Osteoblast (primary cell): ENCODE measurements around the gene PRDM5. TPM values are rescaled to one million over a fixed set of nuclear protein-coding genes. Genes with fewer than 3 reads are reported as not detected.

Experiments used
- DNase-seq: peaks from one replicate; pipeline ENCODE4 v3.0.0; 2011; ENCODE audit warnings: low spot score, mixed read lengths; ENCODE audit not compliant: insufficient read length; ENCODE audit errors: missing footprints
- H2AFZ ChIP-seq: 2 replicates; pipeline ENCODE4 v1.6.0; 2011; ENCODE audit warnings: mild to moderate bottlenecking, low read length
- H3K27ac ChIP-seq: 2 replicates; pipeline ENCODE4 v1.5.1; 2011; ENCODE audit warnings: mild to moderate bottlenecking, low read depth, low read length, moderate library complexity
- H3K27me3 ChIP-seq: 2 replicates; pipeline ENCODE4 v1.6.0; 2012; ENCODE audit warnings: mild to moderate bottlenecking, control low read depth, inconsistent platforms, low read length, moderate library complexity; ENCODE audit not compliant: insufficient read depth
- H3K36me3 ChIP-seq: 2 replicates; pipeline ENCODE4 v1.5.1; 2011; ENCODE audit warnings: mild to moderate bottlenecking, low read length, control low read depth, moderate library complexity; ENCODE audit not compliant: insufficient read depth
- H3K4me1 ChIP-seq: 2 replicates; pipeline ENCODE4 v1.5.1; 2011; ENCODE audit warnings: mild to moderate bottlenecking, low read length, control low read depth, moderate library complexity; ENCODE audit not compliant: insufficient read depth
- H3K4me2 ChIP-seq: 2 replicates; pipeline ENCODE4 v1.6.0; 2011; ENCODE audit warnings: mild to moderate bottlenecking, low read length; ENCODE audit not compliant: insufficient read depth
- H3K4me3 ChIP-seq: fragments of 200-600 bp; sonication (generic); 3 replicates; pipeline ENCODE4 v1.5.1; 2012; ENCODE audit warnings: mild to moderate bottlenecking, low read length, inconsistent platforms; ENCODE audit not compliant: insufficient read depth
- H3K79me2 ChIP-seq: 2 replicates; pipeline ENCODE4 v1.6.0; 2012; ENCODE audit warnings: mild to moderate bottlenecking, low read length, control low read depth, inconsistent platforms; ENCODE audit not compliant: insufficient read depth
- H3K9me3 ChIP-seq: 2 replicates; pipeline ENCODE4 v1.5.1; 2011; ENCODE audit warnings: low read depth, low read length, control low read depth
- H4K20me1 ChIP-seq: 2 replicates; pipeline ENCODE4 v1.6.0; 2012; ENCODE audit warnings: mild to moderate bottlenecking, low read length, control low read depth; ENCODE audit not compliant: insufficient read depth
- CTCF ChIP-seq: IDR thresholded peaks from 2 replicates; pipeline ENCODE4 v1.5.1; 2011; ENCODE audit warnings: mild to moderate bottlenecking, low read depth, low read length, moderate library complexity; ENCODE audit errors: extremely low read depth
- total RNA-seq: library from RNA; depleted of rRNA; stranded (reverse); fragments of >200 nt; gene quantifications from 2 replicates; pipeline ENCODE4 v1.2.3, GENCODE V29; 2012

Gene PRDM5
- total RNA-seq, 1 donor, result 39.4 TPM

- H3K4me3 ChIP-seq, result no peak overlapping the region
- H4K20me1 ChIP-seq, result no peaks in the 10 kb centered on the region
- peak; percentile 45 for DNase-seq
- H3K27ac ChIP-seq, result peak overlapping the region; percentile 30
- H3K79me2 ChIP-seq, result no peaks in the 10 kb centered on the region
- TF ChIP-seq CTCF, result no peak
- H2AFZ ChIP-seq, result no peak overlapping the region
- H3K9me3 ChIP-seq, result no peaks in the 10 kb centered on the region
- H3K27me3 ChIP-seq, result no peaks in the 10 kb centered on the region
- no peaks in the 10 kb centered on the region for H3K36me3 ChIP-seq
- peaks cover 20% of the 10 kb centered on the region for H3K4me1 ChIP-seq
- H3K4me2 ChIP-seq, result peak overlapping the region; percentile 26
Observed at GRCh38 chr4:120841580-120841979, 80.9 kb downstream of the PRDM5 start.

- TF ChIP-seq CTCF, result no peak
- Histone ChIP-seq H4K20me1 (no peaks in the 10 kb centered on the region), H3K4me1 (peaks cover 20% of the 10 kb centered on the region), H3K4me3 (no peak overlapping the region), H2AFZ (no peak overlapping the region), H3K27me3 (no peaks in the 10 kb centered on the region), H3K4me2 (no peak overlapping the region), H3K79me2 (no peaks in the 10 kb centered on the region), H3K27ac (no peak overlapping the region), H3K9me3 (no peaks in the 10 kb centered on the region), H3K36me3 (no peaks in the 10 kb centered on the region)
- DNase-seq, result no peak
Observed at GRCh38 chr4:120839974-120840751, 82.4 kb downstream of the PRDM5 start.

- Histone ChIP-seq H3K4me3 (no peak overlapping the region), H4K20me1 (no peaks in the 10 kb centered on the region), H3K27me3 (no peaks in the 10 kb centered on the region), H3K4me2 (no peak overlapping the region), H3K27ac (no peak overlapping the region), H3K79me2 (no peaks in the 10 kb centered on the region), H3K4me1 (peaks cover 19% of the 10 kb centered on the region), H3K9me3 (no peaks in the 10 kb centered on the region), H2AFZ (no peak overlapping the region), H3K36me3 (no peaks in the 10 kb centered on the region)
- DNase-seq, result no peak
- no peak for TF ChIP-seq CTCF
Observed at GRCh38 chr4:120839334-120839973, 83.1 kb downstream of the PRDM5 start.

GRCh38 chr4:120838784-120839183, 83.7 kb downstream of the PRDM5 start:
- no peak for DNase-seq
- Histone ChIP-seq H3K27me3 (no peaks in the 10 kb centered on the region), H3K79me2 (no peaks in the 10 kb centered on the region), H3K4me3 (no peak overlapping the region), H4K20me1 (no peaks in the 10 kb centered on the region), H3K4me2 (no peak overlapping the region), H3K4me1 (peaks cover 18% of the 10 kb centered on the region), H3K9me3 (no peaks in the 10 kb centered on the region), H3K27ac (no peak overlapping the region), H3K36me3 (no peaks in the 10 kb centered on the region), H2AFZ (no peak overlapping the region)
- no peak for TF ChIP-seq CTCF
